Heart left ventricle (tissue), 13 donors: Measurements from ENCODE around the gene CYP39A1.

Experiments used
- POLR2A ChIP-seq, 2 donors: fragments of 450-650 bp; IDR thresholded peaks; one replicate each; pipeline ENCODE4 v1.6.1; 2017; ENCODE audit warnings: antibody characterized with exemption in 2 of 2, mild to moderate bottlenecking in 2 of 2, moderate library complexity in 2 of 2
- TF ChIP-seq, protein P1 (sequence below), 12 donors: fragments of 200-600 bp; sonication (generic) in 4 of 12; IDR thresholded peaks; one replicate each; pipeline versions ENCODE4 v1.5.0 to v1.8.0; 2018 to 2022; ENCODE audit warnings: antibody characterized with exemption in 12 of 12, mild to moderate bottlenecking in 5 of 12
- donor health status: ischemic (EF 13 %, LVEDD 7.1; RV severe dilation, severe dysfunction).
- donor health status: DM: no; HTN: yes; CAD: no.
- donor health status: DM: no; HTN: no; CAD: no.
- donor health status: ischemic (EF 25% LVEDD 6.9; RV normal size, moderate dysfunction).
- donor health status: ischemic (EF 25% LVEDD 5.7; RV mildly dilated, moderate dysfunction).
- donor health status: ischemic (EF 35%, LVEDD 5.7; RV mildly dilated, moderate dysfunction).
- donor health status: nonischemic (EF 11% LVEDD 7.7; RV severe dilation, severe dysfunction).
- donor health status: DM: yes; HTN: yes; CAD: no.
- donor health status: PGD.
- donor health status: ischemic (EF 29% LVEDD 5.4; RV normal size, mild dysfunction).
- donor health status: nonischemic (EF 23%, LVEDD 6.1; RV moderate dilation, normal function).

DNA sequence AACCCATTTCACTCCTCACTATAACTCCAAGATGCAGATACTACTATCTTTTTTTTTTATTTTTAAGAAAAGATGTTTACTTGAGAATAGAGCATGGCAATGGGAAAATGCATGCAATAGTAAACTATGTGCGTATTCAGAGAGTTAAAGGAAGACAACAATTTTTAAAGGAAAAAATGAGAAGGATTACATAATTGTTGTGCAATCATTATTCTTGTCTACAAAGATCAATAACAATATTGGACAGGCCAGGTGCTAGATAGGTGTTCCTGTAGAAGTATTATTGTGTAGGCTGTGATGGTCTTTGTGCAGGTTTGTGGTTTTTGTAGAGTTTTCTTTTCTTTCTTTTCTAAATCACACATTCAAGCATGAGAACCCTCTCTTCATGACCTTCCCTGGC is 20.6 kb downstream of the CYP39A1 start:
- TF ChIP-seq, protein P1, sequence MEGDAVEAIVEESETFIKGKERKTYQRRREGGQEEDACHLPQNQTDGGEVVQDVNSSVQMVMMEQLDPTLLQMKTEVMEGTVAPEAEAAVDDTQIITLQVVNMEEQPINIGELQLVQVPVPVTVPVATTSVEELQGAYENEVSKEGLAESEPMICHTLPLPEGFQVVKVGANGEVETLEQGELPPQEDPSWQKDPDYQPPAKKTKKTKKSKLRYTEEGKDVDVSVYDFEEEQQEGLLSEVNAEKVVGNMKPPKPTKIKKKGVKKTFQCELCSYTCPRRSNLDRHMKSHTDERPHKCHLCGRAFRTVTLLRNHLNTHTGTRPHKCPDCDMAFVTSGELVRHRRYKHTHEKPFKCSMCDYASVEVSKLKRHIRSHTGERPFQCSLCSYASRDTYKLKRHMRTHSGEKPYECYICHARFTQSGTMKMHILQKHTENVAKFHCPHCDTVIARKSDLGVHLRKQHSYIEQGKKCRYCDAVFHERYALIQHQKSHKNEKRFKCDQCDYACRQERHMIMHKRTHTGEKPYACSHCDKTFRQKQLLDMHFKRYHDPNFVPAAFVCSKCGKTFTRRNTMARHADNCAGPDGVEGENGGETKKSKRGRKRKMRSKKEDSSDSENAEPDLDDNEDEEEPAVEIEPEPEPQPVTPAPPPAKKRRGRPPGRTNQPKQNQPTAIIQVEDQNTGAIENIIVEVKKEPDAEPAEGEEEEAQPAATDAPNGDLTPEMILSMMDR (IDR thresholded peaks at IDR 0.05), result no peak
- no peak for TF ChIP-seq POLR2A (IDR thresholded peaks at IDR 0.05)
